A204.1 (cell line): ENCODE measurements around the gene LRBA.

Source experiments
- FAIRE-seq: peaks from 2 replicates; lab custom pipeline; 2012; peaks lifted over from hg19 to GRCh38; lab: Jason Lieb, UNC

The LRBA gene

DNA sequence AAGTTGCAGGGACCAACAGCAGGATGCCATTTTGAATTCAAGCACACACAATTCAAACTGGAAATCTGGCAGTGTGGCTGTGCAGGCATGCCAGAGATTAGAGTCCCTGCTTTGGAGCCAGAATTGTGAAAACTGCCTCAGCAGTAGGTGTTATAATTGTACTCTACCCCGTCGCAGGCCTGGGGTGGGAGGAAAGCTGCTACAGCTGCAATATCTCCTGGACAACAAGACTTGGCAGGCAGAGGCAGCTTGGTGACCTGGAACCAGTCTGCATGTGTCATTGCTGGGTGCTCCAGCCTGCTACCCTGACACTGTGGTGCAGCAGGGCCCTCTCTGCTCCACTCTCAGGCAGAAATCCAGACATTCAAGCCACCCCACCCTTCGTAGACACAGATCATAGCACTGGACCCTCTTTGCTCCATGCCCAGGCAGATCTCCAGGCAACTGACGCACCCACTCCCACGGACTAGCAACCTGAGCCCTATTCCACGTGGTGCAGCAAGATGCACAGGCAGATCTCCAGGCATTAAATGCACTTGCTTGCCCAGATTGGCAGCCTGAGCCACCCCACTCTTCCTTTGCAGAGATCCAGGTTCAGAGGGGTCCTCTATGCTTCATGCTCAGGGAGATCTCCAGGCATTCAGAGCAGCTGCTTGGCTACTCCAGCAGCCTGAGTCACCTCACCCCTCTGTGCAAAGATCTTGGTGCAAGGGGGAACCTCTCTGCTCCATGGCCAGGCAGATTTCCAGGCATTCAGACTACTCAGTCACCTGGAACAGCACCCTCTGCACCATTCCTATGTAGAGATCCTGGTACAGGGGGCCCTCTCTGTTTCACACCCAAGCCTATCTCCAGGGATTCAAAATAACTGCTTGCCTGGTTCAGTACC lies 140.5 kb downstream of the LRBA start:
- FAIRE-seq, result no peak

DNA sequence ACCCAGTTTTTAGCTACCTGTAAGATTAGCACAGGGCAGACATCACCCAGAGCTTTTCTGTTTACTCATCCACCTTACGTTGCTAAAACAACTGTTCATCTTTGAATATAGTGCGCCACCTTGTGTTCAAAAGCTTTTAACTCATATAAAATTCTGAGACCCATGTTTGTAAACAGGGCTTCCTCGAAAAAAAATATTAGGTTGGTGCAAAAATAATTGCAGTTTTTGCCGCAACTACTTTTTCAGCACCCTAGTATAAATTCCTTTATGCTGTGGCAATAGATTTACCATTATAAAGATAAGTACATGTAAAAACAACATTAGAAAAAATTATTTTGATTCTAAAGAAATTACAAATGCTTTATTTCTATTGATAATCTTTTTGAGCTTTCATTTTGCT lies 147.9 kb downstream of the LRBA start:
- peak; percentile 97 for FAIRE-seq

DNA sequence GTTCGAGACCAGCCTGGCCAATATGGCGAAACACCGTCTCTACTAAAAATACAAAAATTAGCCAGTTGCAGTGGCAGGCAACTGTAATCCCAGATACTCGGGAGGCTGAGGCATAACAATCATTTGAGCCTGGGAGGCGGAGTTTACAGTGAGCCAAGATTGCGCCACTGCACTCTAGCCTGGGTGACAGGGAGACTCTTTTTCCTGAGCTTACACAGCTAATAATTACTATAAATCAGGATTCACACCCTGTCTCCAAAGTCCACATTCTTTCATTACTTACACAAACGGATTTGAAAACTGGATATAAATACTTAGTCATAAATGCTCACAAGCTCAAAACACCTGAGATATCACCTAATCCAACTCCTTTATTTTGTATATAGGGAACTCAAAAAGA lies 151.6 kb downstream of the LRBA start:
- FAIRE-seq, result no peak

DNA sequence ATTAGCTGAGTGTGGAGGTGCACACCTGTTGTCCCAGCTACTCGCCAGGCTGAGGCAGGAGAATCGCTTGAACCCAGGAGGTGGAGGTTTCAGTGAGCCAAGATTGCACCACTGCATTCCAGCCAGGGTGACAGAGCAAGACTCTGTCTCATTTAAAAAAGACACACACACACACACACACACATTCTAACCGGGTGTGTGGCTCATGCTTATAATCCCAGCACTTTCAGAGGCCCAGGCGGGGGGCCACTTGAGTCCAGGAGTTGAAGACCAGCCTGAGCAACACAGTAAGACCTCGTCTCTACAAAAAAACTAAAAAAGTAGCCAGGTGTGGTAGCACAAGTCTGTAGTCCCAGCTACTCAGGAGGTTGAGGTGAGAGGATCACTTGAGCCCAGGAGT lies 152.3 kb downstream of the LRBA start:
- FAIRE-seq, result no peak

DNA sequence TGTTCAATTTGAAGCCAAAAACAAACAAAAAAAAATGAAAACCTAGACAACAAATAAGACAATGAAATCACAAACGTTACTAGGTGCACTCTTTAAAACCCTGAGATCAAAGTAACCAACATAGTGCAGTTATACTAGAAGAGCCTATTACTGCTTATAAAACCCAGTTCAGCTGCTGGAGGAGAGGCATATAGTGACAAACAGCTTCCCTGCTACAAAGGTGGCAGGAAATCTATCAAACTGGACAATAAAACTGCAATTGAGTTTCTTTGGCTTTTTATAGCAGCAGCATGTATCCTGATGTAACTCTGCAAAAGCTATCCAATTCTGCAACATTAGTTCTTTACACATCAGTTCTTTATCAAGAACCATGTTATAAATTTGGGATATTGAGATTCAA lies 155.6 kb downstream of the LRBA start:
- no peak for FAIRE-seq

DNA sequence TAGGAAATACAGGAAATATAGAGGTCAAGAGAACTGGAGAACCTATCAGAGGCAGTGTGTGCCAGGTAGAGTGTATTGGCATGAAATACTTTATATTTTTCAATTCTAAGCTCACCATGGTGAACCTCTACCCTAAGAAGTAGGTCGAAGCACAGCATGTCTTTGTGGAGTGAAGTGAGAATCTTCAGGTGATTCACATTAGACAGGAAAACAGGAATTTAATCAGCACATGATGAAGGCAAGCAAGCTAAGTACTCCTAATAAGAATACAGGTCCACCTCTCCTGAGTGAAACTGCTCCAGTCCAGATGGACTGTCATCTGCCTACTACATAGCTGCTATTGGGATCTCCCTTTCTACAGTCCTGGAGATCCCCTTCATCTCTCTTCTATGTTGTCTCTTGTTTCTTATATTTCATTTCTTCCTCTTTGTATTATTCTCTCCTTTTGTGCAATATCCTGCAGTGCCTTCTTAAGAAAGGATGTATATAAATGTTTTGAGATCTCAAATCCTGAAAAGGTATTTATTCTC lies 159.0 kb downstream of the LRBA start:
- FAIRE-seq, result no peak

DNA sequence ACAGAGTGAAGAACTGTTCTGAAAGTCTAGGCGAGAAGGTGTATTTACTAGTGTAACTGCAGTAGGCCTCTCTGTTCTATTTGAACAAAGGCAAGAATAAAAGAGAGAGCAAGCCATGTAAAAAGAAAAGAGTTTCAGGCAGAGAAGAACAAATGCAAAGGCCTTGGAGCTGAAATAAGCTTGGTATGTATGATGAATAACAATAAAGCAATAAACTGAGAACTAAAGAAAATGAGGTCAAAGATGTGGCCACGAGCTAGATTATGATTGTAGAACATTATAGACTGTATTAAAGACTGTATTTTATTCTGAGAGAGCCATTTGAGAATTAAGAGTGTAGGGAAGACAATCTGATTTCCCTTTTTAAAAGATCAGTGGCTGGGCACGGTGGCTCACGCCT lies 160.5 kb downstream of the LRBA start:
- no peak for FAIRE-seq

DNA sequence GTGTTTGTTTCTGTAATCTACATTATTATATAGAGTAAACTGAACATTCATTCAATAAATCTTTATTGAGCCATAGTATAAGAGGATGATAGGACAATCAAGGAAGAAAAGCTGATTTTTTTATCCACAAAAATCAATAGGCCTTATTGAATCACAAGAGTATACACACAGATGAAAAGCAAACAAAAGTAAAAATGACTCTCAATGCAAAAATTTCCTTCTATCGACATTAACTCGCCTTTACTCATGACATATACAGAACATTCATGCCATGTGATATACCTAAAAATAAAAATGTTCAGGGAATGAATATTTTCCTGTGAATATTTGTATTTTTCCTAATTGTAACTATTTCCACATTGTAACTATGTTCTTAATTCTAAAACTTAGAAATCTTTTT lies 161.2 kb downstream of the LRBA start:
- no peak for FAIRE-seq

DNA sequence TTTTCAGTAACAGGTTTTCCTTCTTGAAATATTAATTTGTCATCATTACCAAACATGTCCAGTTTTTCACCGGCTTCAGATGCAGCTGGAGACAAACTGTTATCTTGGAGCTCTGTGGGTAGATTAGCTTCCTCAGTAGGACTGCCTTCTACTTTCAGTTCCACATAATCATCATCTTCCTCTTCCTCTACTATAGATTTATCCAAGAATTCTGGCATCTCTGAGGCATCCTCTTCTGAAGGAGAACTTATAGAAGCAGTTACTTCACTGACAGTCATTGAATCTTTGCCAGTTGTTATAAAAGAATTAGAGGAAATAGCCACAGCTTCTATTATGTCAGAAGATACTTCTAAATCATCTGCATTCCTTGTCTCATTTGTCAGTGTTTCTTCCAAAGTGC lies 162.9 kb downstream of the LRBA start:
- no peak for FAIRE-seq

DNA sequence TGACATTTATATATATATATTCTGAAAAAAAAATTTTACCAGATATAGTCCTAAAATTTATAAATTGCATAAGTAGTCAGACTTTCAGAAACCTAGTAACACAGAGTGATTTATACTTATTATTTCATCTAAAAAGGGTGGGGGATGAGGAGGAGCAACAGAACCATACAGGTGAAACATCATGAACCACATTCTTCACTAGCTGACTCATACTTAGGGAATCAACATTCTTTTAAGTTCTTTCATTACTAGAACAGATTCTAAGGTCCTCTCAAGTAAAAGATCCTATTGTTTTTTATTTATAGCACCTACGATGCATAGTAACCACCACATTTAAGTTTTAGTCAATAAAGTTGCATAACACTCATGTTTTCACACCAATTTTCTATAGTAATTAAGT lies 166.1 kb downstream of the LRBA start:
- no peak for FAIRE-seq

DNA sequence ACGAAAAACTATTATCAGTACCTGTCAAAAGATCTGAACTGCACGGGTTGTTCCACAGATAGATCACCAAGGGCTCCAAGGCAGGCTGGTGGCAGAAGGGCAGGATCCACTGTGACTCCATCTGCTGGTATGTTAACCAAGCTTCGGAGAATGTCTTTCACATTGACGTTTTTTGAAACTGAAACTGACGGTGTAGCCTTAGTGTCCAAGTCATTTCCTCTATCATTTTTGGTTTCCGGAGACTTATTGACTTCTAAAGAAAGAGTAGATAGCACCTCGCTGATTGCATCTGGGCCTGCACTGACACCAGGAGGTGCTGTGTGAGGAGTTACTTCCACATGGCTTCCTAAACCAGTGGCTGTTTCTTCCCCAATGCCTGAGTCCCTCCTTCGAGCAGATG lies 186.9 kb downstream of the LRBA start:
- no peak for FAIRE-seq

DNA sequence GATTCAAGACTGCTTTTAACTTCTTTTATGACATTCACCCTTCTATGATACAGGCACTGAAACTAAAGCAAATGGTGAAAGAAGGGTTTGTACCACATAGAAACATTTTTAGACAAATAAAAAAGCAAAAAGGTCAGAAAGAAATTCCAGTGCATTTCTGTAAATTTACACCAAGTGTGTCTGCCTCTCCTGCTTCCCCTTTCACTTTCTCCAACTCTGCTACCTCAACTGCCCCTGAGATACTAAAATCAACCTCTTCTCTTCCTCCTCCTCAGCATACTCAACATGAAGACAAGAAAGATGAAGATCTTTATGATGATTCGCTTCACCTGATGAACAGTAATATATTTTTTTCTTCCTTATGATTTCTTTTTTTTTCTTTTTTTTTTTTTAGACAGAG lies 187.9 kb downstream of the LRBA start:
- no peak for FAIRE-seq

DNA sequence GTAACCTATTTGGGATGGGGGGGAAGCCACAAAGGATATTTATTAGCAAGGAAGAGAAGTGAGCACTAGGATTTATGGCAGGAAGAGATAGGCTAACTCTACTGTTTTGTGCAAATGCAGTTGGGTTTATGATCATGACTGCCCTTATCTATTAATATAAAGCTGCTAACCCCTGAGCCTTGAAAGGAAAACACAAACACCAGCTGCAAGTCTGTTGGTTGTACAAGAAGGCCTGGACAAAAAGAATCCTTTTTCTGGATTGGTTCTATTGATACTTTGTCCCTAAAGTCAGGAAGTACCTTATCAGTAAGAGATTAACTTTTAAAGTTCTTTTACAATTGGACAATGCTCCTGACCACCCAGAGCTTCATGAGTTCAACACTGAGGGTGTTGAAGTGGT lies 188.8 kb downstream of the LRBA start:
- no peak for FAIRE-seq

DNA sequence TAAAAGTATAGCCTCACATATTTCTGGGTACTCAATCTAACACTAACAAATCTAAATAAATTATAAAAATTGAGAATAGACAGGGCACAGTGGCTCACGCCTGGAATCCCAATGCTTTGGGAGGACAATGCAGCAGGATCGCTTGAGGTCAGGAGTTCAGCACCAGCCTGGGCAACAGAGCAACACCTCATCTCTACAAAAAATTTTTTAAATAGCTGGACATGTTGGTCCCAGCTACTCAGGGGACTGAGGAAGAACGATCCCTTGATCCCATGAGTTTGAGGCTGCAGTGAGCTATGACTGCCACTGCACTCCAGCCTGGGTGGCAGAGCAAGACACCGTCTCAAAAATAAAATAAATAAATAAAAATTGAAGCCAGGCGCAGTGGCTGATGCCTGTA lies 192.7 kb downstream of the LRBA start:
- FAIRE-seq, result no peak

DNA sequence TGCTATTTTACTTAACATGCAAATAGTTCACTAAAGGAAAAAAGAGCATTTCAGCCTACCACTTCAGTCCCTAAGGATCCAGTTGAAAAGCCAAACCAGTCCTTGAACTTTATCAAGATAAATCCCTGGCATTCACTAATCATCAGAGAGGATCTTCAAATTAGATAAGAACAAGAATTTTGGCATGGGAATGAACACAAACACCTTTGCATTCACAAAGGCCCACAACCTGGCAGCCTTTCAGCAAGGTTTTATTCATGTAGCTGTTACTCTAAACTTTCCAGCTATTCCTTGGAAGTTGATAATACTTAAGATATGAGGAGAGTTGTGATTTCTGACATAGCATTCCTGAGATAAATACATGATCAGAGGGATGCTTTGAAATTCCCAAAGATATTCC lies 193.4 kb downstream of the LRBA start:
- no peak for FAIRE-seq

DNA sequence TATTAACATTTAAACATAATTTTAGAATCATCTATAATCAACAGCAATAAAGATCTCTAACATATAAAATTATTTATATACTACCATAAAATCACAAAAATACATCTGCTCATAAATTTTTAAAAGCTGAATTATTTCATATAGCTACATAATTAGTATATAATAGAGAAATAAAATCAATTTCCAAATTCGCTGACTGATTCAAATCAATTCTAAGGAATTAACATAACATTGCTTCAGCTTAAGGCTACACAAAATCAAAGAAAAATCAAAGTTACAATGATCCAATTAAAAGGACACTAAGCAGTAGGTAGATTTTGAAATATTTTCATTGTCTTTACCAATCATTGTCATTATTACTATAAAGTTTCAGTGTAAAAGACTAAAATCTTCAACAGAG lies 194.7 kb downstream of the LRBA start:
- peak; percentile 86 for FAIRE-seq

DNA sequence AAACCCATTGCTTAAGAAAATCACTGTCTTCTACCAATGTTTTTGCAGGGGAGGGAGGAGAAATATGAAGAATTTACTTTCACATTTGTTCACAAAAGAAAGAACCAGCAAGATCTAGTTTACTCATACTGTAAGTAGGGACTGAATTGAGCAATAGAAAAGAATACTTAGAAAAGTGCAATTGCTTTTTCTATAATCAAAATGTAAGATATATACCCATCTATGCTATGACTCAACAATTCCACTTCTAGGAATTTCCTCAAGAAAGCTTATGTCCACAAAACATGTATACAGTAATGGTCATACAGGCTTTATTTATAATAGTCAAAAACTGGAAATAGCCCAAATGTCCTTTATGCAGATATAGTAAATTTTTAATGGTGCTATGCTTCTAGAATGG lies 196.4 kb downstream of the LRBA start:
- no peak for FAIRE-seq

DNA sequence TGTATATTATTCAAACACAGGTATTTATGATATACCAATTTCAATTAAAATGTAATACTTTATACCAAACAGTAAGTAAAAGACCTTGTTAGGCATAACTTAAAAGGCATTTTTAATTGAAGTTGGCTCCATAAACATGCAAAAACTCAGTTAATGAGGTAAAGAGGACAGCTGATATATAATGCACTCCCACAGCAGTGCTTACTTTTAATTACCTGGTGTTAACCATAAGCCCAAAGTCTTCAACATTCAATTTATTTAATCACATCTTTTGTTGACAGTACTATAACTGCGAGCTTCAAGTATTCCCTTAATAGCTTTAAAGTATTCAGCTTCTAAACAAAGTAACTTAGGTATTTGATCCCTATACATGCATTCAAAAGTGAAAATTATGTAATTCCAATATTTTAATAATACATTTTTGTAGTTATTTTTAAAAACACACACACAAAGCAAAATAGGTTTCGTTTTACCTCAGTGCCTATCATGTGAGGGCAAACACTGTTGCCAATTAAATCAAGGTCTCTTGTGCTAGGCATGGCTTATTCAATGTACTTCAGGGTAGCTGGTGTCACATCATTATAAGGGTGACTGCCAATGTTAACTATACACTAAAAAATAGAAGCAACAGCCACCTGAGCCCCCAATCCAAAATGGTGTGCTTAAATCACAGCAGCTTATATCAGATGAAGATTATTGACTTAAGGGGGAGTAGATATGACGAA lies 197.1 kb downstream of the LRBA start:
- FAIRE-seq, result no peak

DNA sequence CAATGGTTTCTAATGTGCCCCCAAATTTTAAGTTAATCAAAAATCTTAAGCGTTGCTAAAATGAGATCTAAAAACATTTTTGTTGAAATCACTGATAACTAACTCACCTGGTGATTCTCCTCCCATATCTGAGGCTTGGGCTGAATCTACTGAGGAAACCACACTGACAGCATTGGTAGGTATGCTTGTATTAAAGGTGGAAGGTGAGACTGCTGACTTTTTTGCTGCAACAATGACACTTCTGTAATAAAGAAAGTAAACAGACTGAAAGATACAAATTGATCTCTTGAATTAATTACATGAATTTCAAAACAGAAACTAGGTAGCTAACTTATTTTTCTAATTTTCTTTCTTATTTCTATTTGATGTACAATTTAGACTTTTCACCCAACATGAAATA lies 198.1 kb downstream of the LRBA start:
- no peak for FAIRE-seq

DNA sequence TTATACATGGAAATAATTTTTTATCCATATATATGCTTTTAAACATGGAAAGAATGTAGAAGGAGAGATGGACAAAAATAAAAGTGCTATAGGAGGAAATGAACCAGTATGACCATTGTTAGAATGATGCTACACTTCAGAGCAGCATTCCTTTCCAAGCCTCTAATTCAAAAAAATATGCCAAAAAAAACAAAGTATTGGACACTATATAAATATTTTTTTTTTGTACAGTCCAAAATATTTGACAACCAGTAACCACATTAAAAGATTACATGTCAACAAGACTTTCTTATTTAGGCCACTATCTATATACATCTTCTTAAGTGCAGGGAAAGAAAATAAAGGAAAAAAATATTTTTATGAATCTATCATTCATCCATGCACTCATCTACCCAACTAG lies 198.6 kb downstream of the LRBA start:
- FAIRE-seq, result no peak

DNA sequence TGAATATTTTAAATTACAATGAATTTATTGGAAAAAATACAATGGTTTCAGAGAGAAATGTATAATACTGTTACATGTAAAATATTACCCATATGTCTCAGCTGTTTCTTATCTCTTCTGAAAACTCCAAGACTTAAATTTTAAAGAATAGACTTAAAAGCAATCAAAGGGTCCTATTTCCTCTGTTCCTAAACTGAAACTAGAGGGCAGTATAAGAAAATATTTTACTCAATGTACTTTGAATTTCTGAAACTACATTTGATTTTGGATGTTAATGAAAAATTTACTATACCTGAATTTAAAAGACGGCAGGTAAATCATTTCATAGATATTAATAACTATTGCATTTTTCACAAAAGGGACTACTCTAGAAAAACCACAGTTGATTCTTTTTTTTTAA lies 200.2 kb downstream of the LRBA start:
- FAIRE-seq, result peak; percentile 79

DNA sequence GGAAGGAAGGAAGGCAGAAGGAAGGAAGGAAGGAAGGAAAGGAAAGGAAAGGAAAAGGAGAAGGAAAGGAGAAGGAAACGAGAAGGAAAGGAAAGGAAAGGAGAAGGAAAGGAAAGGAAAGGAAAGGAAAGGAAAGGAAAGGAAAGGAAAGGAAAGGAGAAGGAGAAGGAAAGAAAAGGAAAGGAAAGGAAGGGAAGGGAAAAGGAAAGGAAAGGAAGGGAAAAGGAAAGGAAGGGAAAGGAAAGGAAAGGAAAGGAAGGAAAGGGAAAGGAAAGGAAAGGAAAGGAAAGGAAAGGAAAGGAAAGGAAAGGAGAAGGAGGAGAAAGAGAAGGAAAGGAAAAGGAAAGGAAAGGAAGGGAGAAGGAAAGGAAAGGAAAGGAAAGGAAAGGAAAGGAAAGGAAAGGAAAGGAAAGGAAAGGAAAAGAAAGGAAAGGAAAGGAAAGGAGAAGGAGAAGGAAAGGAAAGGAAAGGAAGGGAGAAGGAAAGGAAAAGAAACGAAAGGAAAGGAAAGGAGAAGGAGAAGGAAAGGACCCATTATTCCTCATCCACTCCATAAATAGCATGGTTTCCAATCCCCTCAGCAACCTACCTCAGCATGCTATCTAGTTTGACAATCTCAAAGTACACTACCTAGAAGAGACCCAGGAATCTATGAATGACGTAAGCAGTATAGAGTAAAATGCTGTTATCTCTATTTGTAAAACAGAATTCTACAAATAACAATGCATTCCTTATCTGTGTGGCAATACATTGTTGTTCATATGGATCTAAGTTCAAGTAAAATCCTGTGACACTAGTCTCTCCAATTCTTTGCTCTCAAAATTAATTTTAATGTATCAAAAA lies 209.7 kb downstream of the LRBA start:
- FAIRE-seq, result no peak

DNA sequence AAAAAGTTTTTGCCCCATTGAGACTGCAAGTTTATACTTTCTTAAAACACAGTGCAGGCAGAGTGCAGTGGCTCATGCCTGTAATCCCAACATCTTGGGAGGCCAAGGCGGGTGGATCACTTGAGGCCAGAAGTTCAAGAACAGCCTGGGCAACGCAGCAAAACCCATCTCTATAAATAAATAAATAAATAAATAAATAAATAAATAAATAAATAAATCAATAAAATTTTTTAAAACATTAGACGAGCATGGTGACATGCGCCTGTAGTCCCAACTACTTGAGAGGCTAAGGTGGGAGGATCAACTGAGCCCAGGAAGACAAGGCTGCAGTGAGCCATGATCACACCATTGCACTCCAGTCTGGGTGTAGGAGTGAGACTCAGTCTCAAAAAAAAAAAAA lies 213.3 kb downstream of the LRBA start:
- no peak for FAIRE-seq
